OCI-LY1 (cell line): ENCODE results near the gene FRMD1.

Experiments used
- EZH2 ChIP-seq: fragments of 200-600 bp; sonication (generic), shearing (Covaris generic); IDR thresholded peaks from 2 replicates; pipeline ENCODE4 v1.8.0; 2017; ENCODE audit warnings: borderline replicate concordance, mixed run types, mild to moderate bottlenecking, antibody characterized with exemption, low read length, moderate library complexity, mixed read lengths
- TF ChIP-seq, protein P1 (sequence below): fragments of 200-600 bp; sonication (generic), shearing (Covaris generic); IDR thresholded peaks from 2 replicates; pipeline ENCODE4 v1.5.1; 2017; ENCODE audit warnings: mild to moderate bottlenecking, antibody characterized with exemption, low read length, moderate library complexity, mixed read lengths

DNA sequence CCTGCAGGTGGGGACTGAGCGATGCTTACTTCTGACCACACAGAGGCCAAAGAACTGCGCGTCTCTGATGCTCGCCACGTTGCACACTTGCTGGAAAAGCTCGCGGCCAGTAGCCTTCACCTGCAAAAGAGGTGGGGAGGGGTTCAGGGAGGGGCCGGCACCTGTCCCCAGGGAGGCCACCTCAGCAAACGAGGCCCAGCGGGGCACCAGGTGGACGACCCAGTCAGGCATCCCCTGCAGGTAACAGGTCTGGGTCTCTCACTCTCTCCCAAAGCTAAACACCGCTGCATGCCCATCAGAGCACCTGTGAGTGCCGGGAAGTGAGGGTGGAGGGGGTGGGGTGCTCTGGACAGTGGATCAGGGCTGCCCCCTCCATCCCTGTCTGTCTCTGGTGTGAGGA, 3.8 kb downstream of the FRMD1 start:
- TF ChIP-seq, protein P1, sequence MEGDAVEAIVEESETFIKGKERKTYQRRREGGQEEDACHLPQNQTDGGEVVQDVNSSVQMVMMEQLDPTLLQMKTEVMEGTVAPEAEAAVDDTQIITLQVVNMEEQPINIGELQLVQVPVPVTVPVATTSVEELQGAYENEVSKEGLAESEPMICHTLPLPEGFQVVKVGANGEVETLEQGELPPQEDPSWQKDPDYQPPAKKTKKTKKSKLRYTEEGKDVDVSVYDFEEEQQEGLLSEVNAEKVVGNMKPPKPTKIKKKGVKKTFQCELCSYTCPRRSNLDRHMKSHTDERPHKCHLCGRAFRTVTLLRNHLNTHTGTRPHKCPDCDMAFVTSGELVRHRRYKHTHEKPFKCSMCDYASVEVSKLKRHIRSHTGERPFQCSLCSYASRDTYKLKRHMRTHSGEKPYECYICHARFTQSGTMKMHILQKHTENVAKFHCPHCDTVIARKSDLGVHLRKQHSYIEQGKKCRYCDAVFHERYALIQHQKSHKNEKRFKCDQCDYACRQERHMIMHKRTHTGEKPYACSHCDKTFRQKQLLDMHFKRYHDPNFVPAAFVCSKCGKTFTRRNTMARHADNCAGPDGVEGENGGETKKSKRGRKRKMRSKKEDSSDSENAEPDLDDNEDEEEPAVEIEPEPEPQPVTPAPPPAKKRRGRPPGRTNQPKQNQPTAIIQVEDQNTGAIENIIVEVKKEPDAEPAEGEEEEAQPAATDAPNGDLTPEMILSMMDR, result no peak
- TF ChIP-seq EZH2, result no peak
